ENCODE results near the gene TLN1. TPM values are rescaled to one million over a fixed set of nuclear protein-coding genes. Genes with fewer than 3 reads are reported as not detected.
A peak's percentile ranks its signal among the peaks of the same experiment; 100 is the strongest.

Gene TLN1
- total and polyA plus RNA-seq, 10 donors, result 79.9 to 881 (median 469) TPM

DNA sequence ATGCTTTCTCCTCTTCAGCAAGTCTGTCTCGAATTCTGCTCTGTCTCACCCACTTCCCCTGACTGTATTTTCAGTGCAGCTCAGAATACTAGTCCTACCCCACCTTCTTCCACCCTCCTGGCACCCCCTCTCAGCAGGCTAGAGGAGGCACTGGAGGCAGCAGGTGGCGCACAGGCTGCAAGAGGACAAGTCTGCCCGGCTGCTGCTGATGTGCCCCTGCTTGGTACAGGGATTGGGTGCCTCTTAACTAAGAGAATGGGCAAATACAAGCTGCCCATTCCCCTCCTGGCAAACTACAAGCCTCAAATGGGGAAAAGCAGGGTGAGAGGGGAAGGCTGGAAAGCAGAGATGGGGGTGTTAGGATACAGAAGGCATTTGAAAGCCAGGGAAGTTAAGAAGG lies 5.1 kb downstream of the TLN1 start:
- DNase-seq, result peak; percentile 87
- H3K27ac ChIP-seq, result peak overlapping the region; percentile 49 to 100 (median 98)
- H3K4me1 ChIP-seq, result peaks cover 51 to 71% (median 63%) of the 10 kb centered on the region in 6 donors
- H3K9me3 ChIP-seq, result no peaks in the 10 kb centered on the region
- H3K36me3 ChIP-seq, result peaks cover 0 to 64% (median 45%) of the 10 kb centered on the region in 6 donors
- no peaks in the 10 kb centered on the region for H3K27me3 ChIP-seq (replicated peaks in 1 of 7)
- peak overlapping the region in 4 of 8 donors; percentile 70 to 90 (median 77) for H3K4me3 ChIP-seq
- 9 to 28% (median 14%) methylated on average over 3 of the region's 3 CpGs for WGBS, 5 donors
- intact Hi-C loops (cut with DNase I; ENCODE audit: low total_unique reads), result no loop called here
- TF ChIP-seq POLR2A (IDR thresholded peaks at IDR 0.05) (no peak), POLR2AphosphoS5 (IDR thresholded peaks at IDR 0.05) (peak; percentile 12 to 49 (median 40))
- TF ChIP-seq, protein P1, sequence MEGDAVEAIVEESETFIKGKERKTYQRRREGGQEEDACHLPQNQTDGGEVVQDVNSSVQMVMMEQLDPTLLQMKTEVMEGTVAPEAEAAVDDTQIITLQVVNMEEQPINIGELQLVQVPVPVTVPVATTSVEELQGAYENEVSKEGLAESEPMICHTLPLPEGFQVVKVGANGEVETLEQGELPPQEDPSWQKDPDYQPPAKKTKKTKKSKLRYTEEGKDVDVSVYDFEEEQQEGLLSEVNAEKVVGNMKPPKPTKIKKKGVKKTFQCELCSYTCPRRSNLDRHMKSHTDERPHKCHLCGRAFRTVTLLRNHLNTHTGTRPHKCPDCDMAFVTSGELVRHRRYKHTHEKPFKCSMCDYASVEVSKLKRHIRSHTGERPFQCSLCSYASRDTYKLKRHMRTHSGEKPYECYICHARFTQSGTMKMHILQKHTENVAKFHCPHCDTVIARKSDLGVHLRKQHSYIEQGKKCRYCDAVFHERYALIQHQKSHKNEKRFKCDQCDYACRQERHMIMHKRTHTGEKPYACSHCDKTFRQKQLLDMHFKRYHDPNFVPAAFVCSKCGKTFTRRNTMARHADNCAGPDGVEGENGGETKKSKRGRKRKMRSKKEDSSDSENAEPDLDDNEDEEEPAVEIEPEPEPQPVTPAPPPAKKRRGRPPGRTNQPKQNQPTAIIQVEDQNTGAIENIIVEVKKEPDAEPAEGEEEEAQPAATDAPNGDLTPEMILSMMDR (IDR thresholded peaks at IDR 0.05 in 8 of 11, conservative IDR thresholded peaks at IDR 0.05 in 3 of 11), result peak in 2 of 11 experiments; percentile 13 to 17

DNA sequence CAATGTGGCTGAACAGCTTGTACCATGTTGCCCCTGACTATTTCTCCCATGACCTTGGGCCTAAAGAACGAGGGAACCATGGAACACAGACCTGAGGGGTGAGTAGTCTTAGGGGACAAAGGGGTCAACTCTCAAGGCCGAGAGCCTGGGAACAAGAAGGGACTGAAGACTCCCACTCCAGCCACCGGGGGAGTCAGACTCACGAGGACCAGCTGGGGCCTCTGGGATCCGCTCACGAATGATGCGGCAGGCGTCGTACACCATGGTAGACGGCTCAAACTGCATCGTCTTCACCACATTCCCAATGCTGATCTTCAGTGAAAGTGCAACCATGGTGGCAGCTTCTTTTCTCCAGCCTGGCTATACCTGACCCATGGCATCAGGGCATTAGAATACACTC lies 6.6 kb downstream of the TLN1 start:
- WGBS, 5 donors, result 90 to 97% (median 93%) methylated on average over 6 to 11 of the region's 11 CpGs
- intact Hi-C loops (cut with DNase I; ENCODE audit: low total_unique reads), result no loop called here

DNA sequence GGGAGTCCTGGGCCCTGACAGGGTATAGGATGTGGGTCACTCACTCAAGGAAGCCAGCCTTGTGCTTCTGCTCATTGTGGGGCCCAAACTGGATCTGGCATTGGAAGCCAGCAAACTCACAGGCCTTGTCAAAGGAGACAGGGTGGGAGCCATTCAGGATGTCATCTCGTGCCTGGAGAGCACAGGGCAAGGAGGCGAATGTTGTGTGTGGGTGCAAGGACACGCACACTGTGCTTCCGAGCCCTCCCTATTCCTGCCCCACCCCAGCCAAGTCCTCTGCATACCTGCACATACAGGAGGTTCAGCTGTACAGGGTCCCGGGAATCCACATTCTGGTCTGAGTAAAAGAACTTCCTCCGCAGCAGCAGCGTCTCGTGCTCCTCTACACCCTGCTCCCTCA lies 8.1 kb downstream of the TLN1 start:
- H3K27me3 ChIP-seq (replicated peaks in 1 of 7), result no peaks in the 10 kb centered on the region
- no peak overlapping the region for H3K4me3 ChIP-seq
- H3K9me3 ChIP-seq, result no peaks in the 10 kb centered on the region
- no peak for DNase-seq
- WGBS, 5 donors, result 89 to 96% (median 93%) methylated on average over 7 to 8 of the region's 8 CpGs
- peak in 2 of 3 donors; percentile 13 to 36 for TF ChIP-seq POLR2AphosphoS5 (IDR thresholded peaks at IDR 0.05)
- TF ChIP-seq, protein P1 (IDR thresholded peaks at IDR 0.05 in 8 of 11, conservative IDR thresholded peaks at IDR 0.05 in 3 of 11), result no peak
- H3K4me1 ChIP-seq, result peaks cover 27 to 56% (median 40%) of the 10 kb centered on the region in 6 donors
- H3K36me3 ChIP-seq, result peaks cover 7 to 87% (median 75%) of the 10 kb centered on the region in 6 donors
- no peak overlapping the region for H3K27ac ChIP-seq
- intact Hi-C loops (cut with DNase I; ENCODE audit: low total_unique reads), result no loop called here

More for the DNA sequence above, 6.6 kb downstream of the TLN1 start:
- no peaks in the 10 kb centered on the region for H3K9me3 ChIP-seq
- H3K4me3 ChIP-seq, result no peak overlapping the region
- H3K27ac ChIP-seq, result peak overlapping the region in 1 of 8 donors; percentile 100
- no peaks in the 10 kb centered on the region for H3K27me3 ChIP-seq (replicated peaks in 1 of 7)
- peaks cover 7 to 79% (median 61%) of the 10 kb centered on the region in 6 donors for H3K36me3 ChIP-seq
- peaks cover 41 to 59% (median 51%) of the 10 kb centered on the region in 6 donors for H3K4me1 ChIP-seq
- no peak for DNase-seq
- TF ChIP-seq, protein P1 (IDR thresholded peaks at IDR 0.05 in 8 of 11, conservative IDR thresholded peaks at IDR 0.05 in 3 of 11), result no peak
- TF ChIP-seq POLR2AphosphoS5 (IDR thresholded peaks at IDR 0.05), result no peak
- no peak for TF ChIP-seq POLR2A (IDR thresholded peaks at IDR 0.05)

DNA sequence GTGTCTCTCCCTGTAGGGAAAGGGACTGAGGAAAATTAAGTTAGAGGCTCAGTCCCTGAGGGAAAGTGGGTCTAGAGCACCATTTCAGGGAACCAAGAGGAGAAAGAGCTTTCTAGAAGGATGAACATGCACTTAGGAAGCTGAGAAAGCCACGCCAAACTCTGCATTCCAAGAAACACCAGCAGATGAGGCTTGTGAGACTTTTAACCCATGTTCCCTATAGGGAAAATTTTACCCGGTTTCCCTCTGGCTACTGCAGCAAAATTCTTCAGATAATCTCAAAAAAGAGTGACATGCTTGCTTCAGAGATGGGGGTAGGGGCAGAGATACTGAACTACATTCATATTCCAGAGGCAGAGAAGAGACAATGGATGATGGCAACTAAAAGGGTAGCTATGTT lies 8.6 kb downstream of the TLN1 start:
- Histone ChIP-seq H3K27me3 (replicated peaks in 1 of 7) (no peaks in the 10 kb centered on the region), H3K4me3 (no peak overlapping the region), H3K27ac (no peak overlapping the region), H3K9me3 (no peaks in the 10 kb centered on the region), H3K36me3 (peaks cover 7 to 92% (median 80%) of the 10 kb centered on the region in 6 donors), H3K4me1 (peaks cover 22 to 53% (median 38%) of the 10 kb centered on the region in 6 donors)
- intact Hi-C loops (cut with DNase I; ENCODE audit: low total_unique reads), result no loop called here
- TF ChIP-seq, protein P1 (IDR thresholded peaks at IDR 0.05 in 8 of 11, conservative IDR thresholded peaks at IDR 0.05 in 3 of 11), result no peak
- TF ChIP-seq POLR2AphosphoS5 (IDR thresholded peaks at IDR 0.05), result no peak
- TF ChIP-seq POLR2A (IDR thresholded peaks at IDR 0.05), result no peak
- DNase-seq, result no peak
- 91 to 96% (median 93%) methylated on average over 2 of the region's 2 CpGs for WGBS, 5 donors

All from spleen (tissue), 11 donors.